Lower leg skin (tissue), 3 donors: ENCODE data around the gene FASTKD3.

Experiments used
- CTCF ChIP-seq, 3 donors: fragments of 450-650 bp; IDR thresholded peaks; one replicate each; pipeline ENCODE4 v1.5.1; 2016; ENCODE audit warnings: antibody characterized with exemption in 3 of 3, mild to moderate bottlenecking in 3 of 3, moderate library complexity in 2 of 3
- POLR2A ChIP-seq, 2 donors: fragments of 450-650 bp; IDR thresholded peaks; one replicate each; pipeline ENCODE4 v1.6.1; 2016 to 2017; ENCODE audit warnings: antibody characterized with exemption in 2 of 2, mild to moderate bottlenecking in 1 of 2, moderate library complexity in 1 of 2

GRCh38 chr5:7827610-7828009 is 41.2 kb downstream of the FASTKD3 start:
- TF ChIP-seq CTCF (IDR thresholded peaks at IDR 0.05) (no peak), POLR2A (IDR thresholded peaks at IDR 0.05) (no peak)
